G401.6 (cell line): ENCODE results near the gene TSPAN13.

Source experiments
- FAIRE-seq: peaks from 2 replicates; lab custom pipeline; 2012; peaks lifted over from hg19 to GRCh38; lab: Jason Lieb, UNC

Gene TSPAN13

GRCh38 chr7:16813232-16813616, 59.7 kb downstream of the TSPAN13 start:
- FAIRE-seq: no peak

- no peak for FAIRE-seq
These were observed 61.4 kb downstream of the TSPAN13 start for GRCh38 chr7:16815001-16815400.

- FAIRE-seq: no peak
These were observed 63.3 kb downstream of the TSPAN13 start for GRCh38 chr7:16816824-16817223.

GRCh38 chr7:16817536-16817935, 64.0 kb downstream of the TSPAN13 start:
- FAIRE-seq: no peak

- FAIRE-seq: no peak
These were observed 65.2 kb downstream of the TSPAN13 start for GRCh38 chr7:16818732-16819131.

GRCh38 chr7:16822029-16822428, 68.5 kb downstream of the TSPAN13 start:
- no peak for FAIRE-seq

GRCh38 chr7:16826060-16826459, 72.5 kb downstream of the TSPAN13 start:
- no peak for FAIRE-seq

GRCh38 chr7:16833373-16833772, 79.8 kb downstream of the TSPAN13 start:
- no peak for FAIRE-seq
